Measurements from ENCODE around the gene RASD2.
"Not testable (repeated sequence)": the region's sequence is repeated elsewhere in the genome, so short reads cannot be mapped to it uniquely, and the experiment has no call there.

- TF ChIP-seq CTCF (conservative IDR thresholded peaks at IDR 0.05 in 1 of 2, IDR thresholded peaks at IDR 0.05 in 1 of 2; ENCODE audit: low read depth in 1 of 2, low read length in 2 of 2); EZH2 (IDR thresholded peaks at IDR 0.05; ENCODE audit: low read length, missing control alignments): not testable (repeated sequence)
These were observed 24.7 kb upstream of the RASD2 start for GRCh38 chr22:35515952-35516351.

Data from fibroblast of lung (primary cell).